Activated naive CD4-positive, alpha-beta T cell (primary cell): Measurements from ENCODE around the gene ERGIC1.

Experiments
- DNase-seq, 4 experiments: peaks; one replicate each; lab custom pipeline; 2025; lab: John Stamatoyannopoulos, UW

Gene ERGIC1

GRCh38 chr5:172902497-172903472 lies 68.7 kb downstream of the ERGIC1 start:
- DNase-seq, result no peak

- DNase-seq, result no peak
These were observed 69.7 kb downstream of the ERGIC1 start for GRCh38 chr5:172903790-172904189.

- DNase-seq, result no peak
These were observed 70.2 kb downstream of the ERGIC1 start for GRCh38 chr5:172904312-172904642.

- no peak for DNase-seq
These were observed 70.7 kb downstream of the ERGIC1 start for GRCh38 chr5:172904643-172905345.

- no peak for DNase-seq
These were observed 71.5 kb downstream of the ERGIC1 start for GRCh38 chr5:172905346-172906140.

- DNase-seq, result no peak
These were observed 72.4 kb downstream of the ERGIC1 start for GRCh38 chr5:172906436-172906835.

GRCh38 chr5:172906888-172907287 lies 72.8 kb downstream of the ERGIC1 start:
- DNase-seq, result no peak

- DNase-seq, result no peak
These were observed 73.6 kb downstream of the ERGIC1 start for GRCh38 chr5:172907657-172908056.

- DNase-seq, result no peak
These were observed 74.6 kb downstream of the ERGIC1 start for GRCh38 chr5:172908662-172909061.

GRCh38 chr5:172909931-172910502 lies 76.0 kb downstream of the ERGIC1 start:
- no peak for DNase-seq

GRCh38 chr5:172910828-172911627 lies 77.0 kb downstream of the ERGIC1 start:
- DNase-seq, result no peak

GRCh38 chr5:172911628-172911880 lies 77.5 kb downstream of the ERGIC1 start:
- no peak for DNase-seq

- no peak for DNase-seq
These were observed 77.9 kb downstream of the ERGIC1 start for GRCh38 chr5:172911976-172912375.

GRCh38 chr5:172913117-172913850 lies 79.2 kb downstream of the ERGIC1 start:
- no peak for DNase-seq

GRCh38 chr5:172915514-172915913 lies 81.5 kb downstream of the ERGIC1 start:
- no peak for DNase-seq

GRCh38 chr5:172918421-172919371 lies 84.6 kb downstream of the ERGIC1 start:
- DNase-seq, result no peak

GRCh38 chr5:172919525-172920446 lies 85.7 kb downstream of the ERGIC1 start:
- no peak for DNase-seq

- no peak for DNase-seq
These were observed 86.4 kb downstream of the ERGIC1 start for GRCh38 chr5:172920447-172920849.

GRCh38 chr5:172920995-172921394 lies 86.9 kb downstream of the ERGIC1 start:
- DNase-seq, result no peak
